ENCODE measurements around the gene PDLIM1. TPM values are rescaled to one million over a fixed set of nuclear protein-coding genes. Genes with fewer than 3 reads are reported as not detected.

The PDLIM1 gene
- total and polyA plus RNA-seq, 10 of the 15 experiments (the other 5 are each of a cell fraction or from before 2014, with no cell fraction given), result 95.7 to 714 (median 309) TPM

DNA sequence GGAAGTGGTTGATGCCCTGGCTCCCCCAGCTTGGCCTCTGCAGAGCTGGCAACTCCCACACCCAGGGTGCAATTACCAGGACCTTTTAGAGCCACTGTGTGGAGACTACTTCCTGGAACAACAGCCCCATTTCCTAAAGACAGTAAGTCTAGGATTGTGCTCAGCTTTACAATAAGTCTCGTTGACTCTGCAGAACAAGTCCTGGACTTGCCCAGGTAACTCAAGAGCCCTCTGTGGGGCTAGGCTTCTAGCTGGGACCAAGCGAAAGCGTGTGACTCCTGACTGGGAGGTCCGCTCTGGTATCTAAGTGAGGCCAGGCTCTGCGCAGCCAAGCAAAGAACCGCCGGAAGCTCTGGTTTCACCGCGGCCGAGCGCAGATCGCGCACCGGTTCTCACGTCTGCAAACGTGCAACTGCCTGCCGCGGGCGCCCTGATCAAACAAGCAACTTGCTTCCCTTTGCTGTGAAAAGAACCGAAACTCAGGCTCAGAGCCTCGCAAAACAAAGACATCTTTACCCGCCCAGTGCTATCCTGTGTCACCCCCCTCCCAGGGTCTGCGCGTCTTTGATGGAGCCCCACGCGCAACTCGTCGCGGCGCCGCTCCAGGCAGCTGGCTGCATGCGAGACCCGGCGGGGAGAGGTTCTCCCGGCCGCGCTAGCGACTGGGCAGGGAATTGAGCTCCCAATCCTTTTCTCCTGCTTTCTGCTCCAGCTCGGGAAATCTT is 4.4 kb upstream of the PDLIM1 start:
- intact Hi-C loops (cut with micrococcal nuclease; ENCODE audit: unreplicated experiment), result loop anchor here (5.0 to 10.0 kb wide), 3 partner anchors 460 to 980 kb away; partner anchors contain the start of genes BLNK and ENTPD1
- POLR2A ChIA-PET, result interaction anchor here (0.5 to 2.5 kb wide), 11 partner anchors 9 to 774 kb away, joined by 3 to 17 read pairs (median 4); no protein-coding TSS in a partner anchor
- peak overlapping the region; percentile 40 for H3K4me3 ChIP-seq
- 2% methylated on average over 39 of the region's 39 CpGs for WGBS (ENCODE audit: insufficient coverage, insufficient replicate concordance, low lambda C conversion rate, missing lambda C conversion rate)
- no peaks in the 10 kb centered on the region for H4K20me1 ChIP-seq (ENCODE audit: control insufficient read depth, insufficient read depth)
- peak overlapping the region; percentile 49 for H2AFZ ChIP-seq (ENCODE audit: control insufficient read depth, low read depth, low read length)
- peaks cover 31% of the 10 kb centered on the region for H3K79me2 ChIP-seq (ENCODE audit: control insufficient read depth, insufficient read depth, low read length)
- BruUV-seq (replicated peaks), result TSS peak; percentile 72
- DNase-seq (ENCODE audit: low read depth, low spot score) (peak; percentile 96), FAIRE-seq (peak; percentile 81), ATAC-seq (peak; percentile 83)
- in situ Hi-C loops (cut with MboI), result loop anchor here (10.0 kb wide), 1 partner anchor 460 kb away; the partner anchor contains the start of gene ENTPD1
- H3K9ac ChIP-seq (ENCODE audit: control insufficient read depth, insufficient read depth, low read length), result peak overlapping the region; percentile 83
- peak overlapping the region; percentile 98 for H3K4me2 ChIP-seq (ENCODE audit: control insufficient read depth, insufficient read depth)
- SMC1A ChIA-PET (ENCODE audit: uncharacterized antibody, unreplicated experiment), result interaction anchor here (0.6 to 8.2 kb wide), 16 partner anchors 7 to 542 kb away, joined by 3 to 80 read pairs (median 4); no protein-coding TSS in a partner anchor
- CTCF ChIA-PET, result interaction anchor here (0.6 to 3.1 kb wide), 9 partner anchors 10 to 80 kb away, joined by 3 to 20 read pairs (median 4); no protein-coding TSS in a partner anchor
- no peaks in the 10 kb centered on the region for H3K36me3 ChIP-seq (ENCODE audit: control insufficient read depth in 2 of 2, insufficient read depth in 2 of 2, low read length in 1 of 2)
- no peaks in the 10 kb centered on the region for H3K9me3 ChIP-seq (replicated peaks; ENCODE audit: control insufficient read depth, insufficient read depth, low read length)
- H3K27me3 ChIP-seq (replicated peaks in 1 of 2; ENCODE audit: control insufficient read depth in 2 of 2, insufficient read depth in 2 of 2, low read length in 1 of 2), result no peaks in the 10 kb centered on the region
- peak overlapping the region; percentile 98 for H3K27ac ChIP-seq (ENCODE audit: control insufficient read depth, insufficient read depth)
- H3K4me1 ChIP-seq (ENCODE audit: control insufficient read depth, insufficient read depth, low read length), result peaks cover 65% of the 10 kb centered on the region
- RAD21 ChIA-PET (ENCODE audit: unreplicated experiment), result interaction anchor here (1.0 to 3.4 kb wide), 11 partner anchors 9 to 399 kb away, joined by 3 to 23 read pairs (median 5); partner anchors contain the start of gene TCTN3
- no peak for TF ChIP-seq CREB1 (IDR thresholded peaks at IDR 0.05; ENCODE audit: low read depth)
- TF ChIP-seq BMI1 (IDR thresholded peaks at IDR 0.05; ENCODE audit: borderline replicate concordance), result no peak
- TF ChIP-seq MTA3 (IDR thresholded peaks at IDR 0.05; ENCODE audit: borderline replicate concordance, low read length), result no peak
- TF ChIP-seq RCOR1 (conservative IDR thresholded peaks at IDR 0.05; ENCODE audit: low read depth, low read length), result no peak
- TF ChIP-seq SMAD5 (IDR thresholded peaks at IDR 0.05; ENCODE audit: low read depth), result peak; percentile 90
- TF ChIP-seq IKZF2 (IDR thresholded peaks at IDR 0.05), result peak; percentile 78 to 81
- no peak for TF ChIP-seq TBL1XR1 (IDR thresholded peaks at IDR 0.05; ENCODE audit: low read depth, low read length)
- no peak for TF ChIP-seq STAT3 (IDR thresholded peaks at IDR 0.05; ENCODE audit: low read depth, low read length)
- TF ChIP-seq EED (IDR thresholded peaks at IDR 0.05; ENCODE audit: low read depth), result peak; percentile 70; the same call in 1 of the 2 replicates
- no peak for TF ChIP-seq KAT2A (conservative IDR thresholded peaks at IDR 0.05; ENCODE audit: control insufficient read depth, low read depth, low read length)
- TF ChIP-seq, protein P1, sequence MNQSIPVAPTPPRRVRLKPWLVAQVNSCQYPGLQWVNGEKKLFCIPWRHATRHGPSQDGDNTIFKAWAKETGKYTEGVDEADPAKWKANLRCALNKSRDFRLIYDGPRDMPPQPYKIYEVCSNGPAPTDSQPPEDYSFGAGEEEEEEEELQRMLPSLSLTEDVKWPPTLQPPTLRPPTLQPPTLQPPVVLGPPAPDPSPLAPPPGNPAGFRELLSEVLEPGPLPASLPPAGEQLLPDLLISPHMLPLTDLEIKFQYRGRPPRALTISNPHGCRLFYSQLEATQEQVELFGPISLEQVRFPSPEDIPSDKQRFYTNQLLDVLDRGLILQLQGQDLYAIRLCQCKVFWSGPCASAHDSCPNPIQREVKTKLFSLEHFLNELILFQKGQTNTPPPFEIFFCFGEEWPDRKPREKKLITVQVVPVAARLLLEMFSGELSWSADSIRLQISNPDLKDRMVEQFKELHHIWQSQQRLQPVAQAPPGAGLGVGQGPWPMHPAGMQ (IDR thresholded peaks at IDR 0.05; ENCODE audit: borderline replicate concordance), result no peak
- no peak for TF ChIP-seq BRCA1 (IDR thresholded peaks at IDR 0.05; ENCODE audit: low read depth, low read length)
- TF ChIP-seq SIX5 (IDR thresholded peaks at IDR 0.05; ENCODE audit: low read depth, low read length, severe bottlenecking), result peak; percentile 8
- TF ChIP-seq TAF1 (IDR thresholded peaks at IDR 0.05; ENCODE audit: borderline replicate concordance, low read depth, low read length), result peak; percentile 67; the same call in 1 of the 2 replicates
- peak in 1 of 2 experiments; percentile 28; a peak in 1 of 4 replicates for TF ChIP-seq CEBPB (IDR thresholded peaks at IDR 0.05; ENCODE audit: borderline replicate concordance in 1 of 2, low read depth in 2 of 2, low read length in 2 of 2)
- no peak for TF ChIP-seq NFXL1 (IDR thresholded peaks at IDR 0.05; ENCODE audit: borderline replicate concordance)
- TF ChIP-seq TCF3 (IDR thresholded peaks at IDR 0.05; ENCODE audit: borderline replicate concordance, insufficient read depth, low read depth, low read length), result peak; percentile 85
- TF ChIP-seq MYB (IDR thresholded peaks at IDR 0.05; ENCODE audit: borderline replicate concordance, low read depth, low read length), result no peak; the same call in 1 of the 2 replicates
- TF ChIP-seq BCL11A (IDR thresholded peaks at IDR 0.05; ENCODE audit: low read depth, low read length), result peak; percentile 81
- peak; percentile 81 for TF ChIP-seq GATAD2B (conservative IDR thresholded peaks at IDR 0.05; ENCODE audit: low read depth)
- TF ChIP-seq EGR1 (IDR thresholded peaks at IDR 0.05; ENCODE audit: borderline replicate concordance in 1 of 2, low read depth in 2 of 2, low read length in 2 of 2), result 0 out of 3 replicates have a peak, but pooled peaks of 1 of the 2 experiments have one; percentile 6

Measured in GM12878 (cell line).